GM21423 (cell line): ENCODE measurements around the gene CNP.

Experiments used
- ATAC-seq: cut with Tn5 transposase; IDR thresholded peaks from one replicate; pipeline ENCODE4 v1.9.1; 2021; ENCODE audit warnings: mild to moderate bottlenecking, moderate library complexity; ENCODE audit not compliant: unreplicated experiment

Gene CNP

DNA sequence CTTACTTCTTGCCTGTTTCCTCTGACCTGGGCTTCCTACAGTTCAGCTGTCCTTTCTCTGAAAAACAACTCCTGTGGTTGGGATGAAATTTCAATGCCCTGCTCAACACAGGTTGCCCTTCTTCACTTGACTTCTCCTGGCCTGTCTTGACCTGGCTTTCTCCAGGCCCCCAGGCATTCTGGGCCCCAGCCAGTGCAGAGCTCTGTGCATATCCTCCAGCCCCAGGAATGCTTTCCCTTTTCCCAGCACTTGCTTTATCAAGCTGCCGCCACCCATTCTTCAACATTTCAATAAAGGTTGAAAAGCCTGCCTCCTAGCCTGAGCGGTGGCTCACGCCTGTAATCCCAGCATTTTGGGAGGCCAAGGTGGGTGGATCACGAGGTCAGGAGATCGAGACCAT lies 25.4 kb upstream of the CNP start:
- no peak for ATAC-seq

- no peak for ATAC-seq
Measured at GRCh38 chr17:41942626-41943373, 23.8 kb upstream of the CNP start.

DNA sequence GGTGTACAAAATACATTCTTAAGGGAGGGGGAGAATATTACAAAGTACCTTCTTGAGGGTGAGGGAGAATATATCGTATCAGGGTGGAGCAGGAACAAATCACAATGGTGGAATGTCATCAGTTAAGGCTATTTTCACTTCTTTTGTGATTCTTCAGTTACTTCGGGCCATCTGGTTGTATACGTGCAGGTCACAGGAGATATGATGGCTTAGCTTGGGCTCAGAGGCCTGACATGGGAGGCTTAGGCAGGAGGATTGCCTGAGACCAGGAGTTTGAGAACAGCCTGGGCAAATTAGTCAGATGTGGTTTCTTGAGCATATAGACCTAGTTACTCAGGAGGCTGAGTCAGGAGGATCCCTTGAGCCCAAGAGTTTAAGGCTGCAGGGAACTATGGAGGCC lies 23.1 kb upstream of the CNP start:
- ATAC-seq: no peak

- ATAC-seq: no peak
Measured at GRCh38 chr17:41944943-41945342, 21.7 kb upstream of the CNP start.

DNA sequence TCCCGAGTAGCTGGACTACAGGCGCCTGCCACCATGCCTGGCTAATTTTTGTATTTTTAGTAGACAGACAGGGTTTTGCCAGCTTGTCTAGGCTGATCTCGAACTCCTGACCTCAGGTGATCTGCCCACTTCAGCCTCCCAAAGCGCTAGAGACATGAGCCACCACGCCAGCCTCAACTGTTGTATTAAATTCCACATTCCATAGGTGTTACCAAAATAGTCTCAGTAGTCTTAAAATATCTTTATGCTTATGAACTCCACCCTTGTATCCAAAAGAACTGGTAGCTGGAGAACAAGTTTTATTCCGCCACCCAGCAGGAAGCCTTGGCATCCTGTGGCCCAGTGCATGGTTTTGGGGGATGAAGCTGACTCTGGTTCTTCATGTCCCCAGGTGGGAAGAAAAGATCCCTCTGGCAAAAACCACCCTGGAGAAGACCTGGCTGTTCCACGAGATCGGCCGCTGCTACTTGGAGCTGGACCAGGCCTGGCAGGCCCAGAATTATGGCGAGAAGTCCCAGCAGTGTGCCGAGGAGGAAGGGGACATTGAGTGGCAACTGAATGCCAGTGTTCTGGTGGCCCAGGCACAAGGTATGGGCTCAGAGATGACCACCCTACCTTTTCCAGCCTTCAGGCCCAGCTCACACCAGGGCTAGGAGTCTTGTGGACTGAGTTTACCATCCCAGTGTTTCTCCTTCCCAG lies 17.7 kb upstream of the CNP start:
- no peak for ATAC-seq

DNA sequence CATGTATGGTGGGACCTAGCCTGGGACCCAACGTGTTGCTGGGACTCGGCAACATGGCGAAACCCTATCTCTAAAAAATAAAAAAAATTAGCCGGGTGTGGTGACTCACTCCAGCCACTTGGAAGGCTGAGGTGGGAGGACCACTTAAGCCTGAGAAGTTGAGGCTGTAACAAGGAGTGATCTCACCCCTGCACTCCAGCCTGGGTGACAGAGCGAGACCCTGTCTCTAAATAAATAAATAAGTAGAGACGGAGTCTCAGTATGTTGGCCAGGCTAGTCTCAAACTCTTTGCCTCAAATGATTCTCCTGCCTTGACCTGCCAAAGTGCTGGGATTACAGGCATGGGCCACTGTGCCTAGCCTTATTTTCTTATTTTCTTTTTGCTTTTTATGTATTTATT lies 10.1 kb upstream of the CNP start:
- no peak for ATAC-seq

DNA sequence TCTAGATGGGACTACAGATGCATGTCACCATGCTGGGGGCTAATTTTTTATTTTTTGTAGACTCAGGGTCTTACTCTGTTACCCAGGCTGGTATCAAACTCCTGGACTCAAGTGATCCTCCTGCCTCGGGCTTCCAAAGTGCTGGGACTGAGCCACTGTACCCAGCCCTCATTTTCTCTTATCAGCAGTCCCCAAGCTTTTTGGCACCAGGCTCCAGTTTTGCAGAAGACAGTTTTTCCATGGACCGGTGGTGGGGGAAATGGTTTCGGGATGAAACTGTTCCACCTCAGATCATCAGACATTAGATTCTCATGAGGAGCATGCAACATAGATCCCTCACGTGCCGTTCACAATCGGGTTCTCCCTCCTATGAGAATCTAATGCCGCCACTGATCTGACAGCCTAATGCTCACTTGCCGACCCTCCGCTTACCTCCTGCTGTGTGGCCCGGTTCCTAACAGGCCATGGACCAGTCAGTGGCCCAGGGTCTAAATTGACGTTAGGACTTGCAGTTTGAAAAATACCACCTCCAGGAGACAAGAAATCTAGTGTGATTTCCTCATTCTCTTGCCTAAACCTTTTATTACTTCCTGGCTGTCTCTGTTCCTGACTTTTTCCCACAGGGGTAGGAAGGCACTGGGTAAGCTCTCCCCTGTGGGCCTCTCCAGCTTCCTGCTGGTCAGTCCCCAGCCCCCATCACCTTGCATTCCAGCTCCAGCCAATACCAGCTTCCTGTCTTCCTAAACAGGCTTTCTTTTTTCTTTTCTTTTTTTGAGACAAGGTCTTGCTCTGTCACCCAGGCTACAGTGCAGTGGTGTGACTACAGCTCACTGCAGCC lies 9.3 kb upstream of the CNP start:
- no peak for ATAC-seq

DNA sequence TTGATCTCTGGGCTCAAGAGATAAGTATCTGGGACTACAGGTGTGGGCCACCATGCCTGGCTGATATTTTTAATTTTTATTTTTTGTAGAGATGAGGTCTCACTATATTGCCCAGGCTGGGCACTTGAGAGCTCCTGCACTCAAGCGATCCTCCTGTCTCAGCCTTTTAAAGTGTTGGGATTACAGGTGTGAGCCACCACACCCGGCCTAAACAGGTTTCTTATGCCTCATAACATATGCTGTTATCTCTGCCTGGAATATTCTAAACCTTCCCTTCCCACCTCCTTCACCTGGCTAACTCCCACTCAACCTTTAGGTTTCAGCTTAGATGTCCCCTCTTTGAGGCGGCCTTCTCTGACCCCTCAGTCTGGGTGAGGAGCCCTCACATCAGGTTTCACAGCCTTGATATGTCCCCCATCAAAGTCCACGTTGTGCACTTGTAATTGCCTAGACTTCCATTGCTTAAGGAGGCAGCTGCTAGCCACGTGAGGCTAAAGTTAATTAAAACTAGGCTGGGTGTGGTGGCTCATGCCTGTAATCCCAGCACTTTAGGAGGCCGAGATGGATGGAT lies 8.6 kb upstream of the CNP start:
- ATAC-seq: no peak

- no peak for ATAC-seq
Measured at GRCh38 chr17:41959030-41959335, 7.6 kb upstream of the CNP start.

DNA sequence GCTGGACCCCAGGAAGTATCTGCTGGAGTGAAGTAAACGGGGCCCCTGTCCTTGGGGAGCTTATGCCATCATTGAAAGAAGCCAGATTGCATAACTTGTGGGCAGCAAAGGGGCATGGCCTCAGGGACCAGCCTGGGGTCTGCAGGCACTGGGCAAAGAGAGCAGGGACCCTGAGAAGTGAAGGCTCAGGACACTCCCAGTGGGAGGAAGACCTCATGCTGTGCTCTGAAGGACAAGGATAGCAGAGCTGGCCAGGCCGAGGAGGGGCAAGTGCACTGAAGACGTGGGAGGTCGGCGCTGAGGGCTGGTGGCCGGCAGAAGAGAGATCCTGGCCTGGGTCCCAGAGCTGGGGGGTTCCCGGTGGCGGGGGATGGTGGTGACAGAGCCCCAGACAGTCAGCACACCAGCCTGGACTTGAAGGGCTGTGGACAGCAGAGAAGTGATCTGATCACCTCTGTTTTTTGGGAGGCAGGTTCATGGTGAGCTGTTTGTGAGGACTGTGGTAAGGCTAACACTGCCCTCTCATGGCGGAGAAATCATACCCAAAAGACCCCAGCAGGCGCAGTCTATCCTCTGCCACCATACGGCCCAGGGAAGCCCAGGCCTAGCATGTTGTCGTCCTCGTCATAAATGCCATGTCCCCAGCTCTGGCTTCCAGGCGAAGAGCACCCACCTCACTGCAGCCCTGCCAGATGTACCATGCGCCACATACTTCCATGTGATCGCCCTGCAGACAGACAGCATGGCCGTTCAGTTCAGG lies 7.1 kb upstream of the CNP start:
- ATAC-seq: no peak

DNA sequence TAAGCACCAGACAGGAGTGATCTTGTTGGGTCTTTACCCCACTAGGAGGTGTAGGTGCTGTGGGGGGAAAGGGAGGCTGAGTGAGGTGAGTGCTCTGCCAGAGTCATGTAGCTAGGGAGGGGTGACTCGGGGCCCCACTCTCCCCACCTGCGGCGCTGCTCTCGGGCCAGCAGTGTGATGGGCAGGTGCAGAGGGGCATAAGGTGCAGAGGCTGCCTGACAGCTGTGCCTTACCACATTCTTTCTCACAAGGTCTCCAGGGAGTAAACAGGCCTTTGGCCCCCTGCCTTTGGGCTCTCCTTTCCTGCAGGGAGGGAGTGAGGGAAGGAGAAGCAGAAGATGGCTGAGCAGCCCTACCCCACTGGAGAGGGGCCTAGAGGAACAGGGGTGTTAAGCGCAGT lies 4.5 kb upstream of the CNP start:
- no peak for ATAC-seq

GRCh38 chr17:41962768-41963434 lies 3.7 kb upstream of the CNP start:
- ATAC-seq: no peak

- peak; percentile 31 for ATAC-seq
Measured at GRCh38 chr17:41965694-41966462, 717 bp upstream of the CNP start.

- no peak for ATAC-seq
Measured at GRCh38 chr17:41967141-41967920, 736 bp downstream of the CNP start.

DNA sequence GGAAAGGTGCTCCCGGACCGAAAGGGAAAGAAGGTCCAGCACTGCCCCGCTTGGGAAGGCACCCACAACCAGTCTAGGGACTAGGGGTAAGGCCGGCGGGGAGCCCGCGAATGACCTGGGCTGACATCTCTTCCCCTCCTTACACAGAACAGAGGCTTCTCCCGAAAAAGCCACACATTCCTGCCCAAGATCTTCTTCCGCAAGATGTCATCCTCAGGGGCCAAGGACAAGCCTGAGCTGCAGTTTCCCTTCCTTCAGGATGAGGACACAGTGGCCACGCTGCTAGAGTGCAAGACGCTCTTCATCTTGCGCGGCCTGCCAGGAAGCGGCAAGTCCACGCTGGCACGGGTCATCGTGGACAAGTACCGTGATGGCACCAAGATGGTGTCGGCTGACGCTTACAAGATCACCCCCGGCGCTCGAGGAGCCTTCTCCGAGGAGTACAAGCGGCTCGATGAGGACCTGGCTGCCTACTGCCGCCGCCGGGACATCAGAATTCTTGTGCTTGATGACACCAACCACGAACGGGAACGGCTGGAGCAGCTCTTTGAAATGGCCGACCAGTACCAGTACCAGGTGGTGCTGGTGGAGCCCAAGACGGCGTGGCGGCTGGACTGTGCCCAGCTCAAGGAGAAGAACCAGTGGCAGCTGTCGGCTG lies 1.5 kb downstream of the CNP start:
- no peak for ATAC-seq

DNA sequence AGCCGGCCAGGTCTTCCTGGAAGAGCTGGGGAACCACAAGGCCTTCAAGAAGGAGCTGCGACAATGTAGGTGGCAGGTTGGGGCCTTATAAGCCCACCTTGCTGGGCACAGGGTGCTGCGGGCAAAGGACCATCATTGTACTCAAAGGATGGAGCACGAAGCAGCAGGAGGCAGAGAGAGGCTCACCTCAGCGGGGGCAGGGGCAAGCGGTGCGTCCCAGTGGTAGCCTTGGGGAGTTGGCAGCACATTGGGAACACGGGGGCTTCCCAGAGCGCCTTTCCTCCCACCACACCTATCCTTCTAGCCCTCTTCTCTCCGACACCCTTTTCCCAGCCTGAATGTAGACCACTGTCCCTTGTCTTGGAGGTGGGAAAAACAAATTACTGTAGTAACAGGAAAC lies 2.1 kb downstream of the CNP start:
- no peak for ATAC-seq

DNA sequence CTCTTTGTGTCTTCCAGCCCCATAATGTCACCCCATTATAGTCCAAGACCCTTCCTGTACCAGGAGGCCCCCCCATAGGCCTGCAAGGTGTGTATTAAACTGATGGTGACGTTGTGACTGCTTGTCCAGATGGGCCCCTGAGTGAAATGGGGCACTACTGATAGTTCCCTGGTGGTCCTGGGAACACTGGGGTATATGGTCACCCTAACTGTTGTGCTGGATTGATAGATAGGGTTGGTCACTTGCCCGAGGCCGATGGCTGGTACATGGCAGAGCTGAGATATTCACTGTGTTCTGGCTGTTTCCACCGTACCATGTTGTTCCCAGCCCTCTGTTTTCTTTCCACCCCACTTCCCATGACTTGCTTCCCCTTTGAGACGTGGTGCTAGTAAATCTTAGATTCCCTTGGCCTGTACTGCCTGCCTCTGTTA lies 4.3 kb downstream of the CNP start:
- ATAC-seq: no peak
